GM12873 (cell line): ENCODE measurements around the gene NYNRIN.

Source experiments
- TF ChIP-seq, protein P1 (sequence below): IDR thresholded peaks from 2 replicates; pipeline ENCODE4 v1.5.1; 2012; ENCODE audit warnings: low read depth, mild to moderate bottlenecking, moderate library complexity, low read length, control low read depth; ENCODE audit not compliant: insufficient read depth; ENCODE audit errors: missing control alignments

NYNRIN gene

DNA sequence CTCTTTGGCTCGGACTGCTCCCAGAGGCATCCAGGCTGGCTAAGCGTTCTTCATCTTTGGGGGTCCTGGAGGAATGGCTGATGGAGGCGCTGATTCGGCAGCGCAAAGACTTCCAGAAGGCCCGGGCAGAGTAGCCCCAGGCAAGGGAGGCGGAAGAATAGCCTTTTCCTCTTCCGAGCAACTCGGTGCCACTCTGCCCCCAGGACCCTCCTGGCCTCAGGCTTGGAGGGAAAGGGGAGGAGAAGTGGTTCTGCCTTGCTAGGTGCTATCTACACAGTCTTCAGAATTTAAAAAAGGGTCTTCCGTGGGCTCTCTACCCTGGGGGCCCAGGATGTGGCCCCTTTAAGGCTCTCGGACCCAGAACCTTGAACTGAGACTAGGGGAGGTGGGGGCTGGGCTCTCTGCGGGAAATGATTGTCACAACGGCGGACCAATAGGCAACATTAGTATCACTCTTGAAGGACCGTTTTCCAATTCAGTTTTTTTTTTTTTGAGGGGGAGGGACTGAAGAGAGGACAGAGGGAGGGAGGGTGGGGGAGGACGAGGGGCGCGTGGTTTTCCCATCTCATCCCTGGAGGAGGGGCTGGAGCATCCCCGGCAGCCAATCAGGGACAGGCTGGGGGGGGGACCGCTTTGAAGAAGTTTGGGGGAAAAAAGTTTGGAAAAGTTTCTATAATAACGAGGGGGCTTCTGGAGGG is 31.1 kb upstream of the NYNRIN start, which contains the start of gene NFATC4:
Gene NFATC4 (plus strand): TSS at position 671 of the 698 bp plus-strand sequence. CDS start 157 bp downstream, outside the sequence.
- TF ChIP-seq, protein P1, sequence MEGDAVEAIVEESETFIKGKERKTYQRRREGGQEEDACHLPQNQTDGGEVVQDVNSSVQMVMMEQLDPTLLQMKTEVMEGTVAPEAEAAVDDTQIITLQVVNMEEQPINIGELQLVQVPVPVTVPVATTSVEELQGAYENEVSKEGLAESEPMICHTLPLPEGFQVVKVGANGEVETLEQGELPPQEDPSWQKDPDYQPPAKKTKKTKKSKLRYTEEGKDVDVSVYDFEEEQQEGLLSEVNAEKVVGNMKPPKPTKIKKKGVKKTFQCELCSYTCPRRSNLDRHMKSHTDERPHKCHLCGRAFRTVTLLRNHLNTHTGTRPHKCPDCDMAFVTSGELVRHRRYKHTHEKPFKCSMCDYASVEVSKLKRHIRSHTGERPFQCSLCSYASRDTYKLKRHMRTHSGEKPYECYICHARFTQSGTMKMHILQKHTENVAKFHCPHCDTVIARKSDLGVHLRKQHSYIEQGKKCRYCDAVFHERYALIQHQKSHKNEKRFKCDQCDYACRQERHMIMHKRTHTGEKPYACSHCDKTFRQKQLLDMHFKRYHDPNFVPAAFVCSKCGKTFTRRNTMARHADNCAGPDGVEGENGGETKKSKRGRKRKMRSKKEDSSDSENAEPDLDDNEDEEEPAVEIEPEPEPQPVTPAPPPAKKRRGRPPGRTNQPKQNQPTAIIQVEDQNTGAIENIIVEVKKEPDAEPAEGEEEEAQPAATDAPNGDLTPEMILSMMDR = no peak

- TF ChIP-seq, protein P1 = no peak
These were observed 30.6 kb upstream of the NYNRIN start for GRCh38 chr14:24368212-24368561.

DNA sequence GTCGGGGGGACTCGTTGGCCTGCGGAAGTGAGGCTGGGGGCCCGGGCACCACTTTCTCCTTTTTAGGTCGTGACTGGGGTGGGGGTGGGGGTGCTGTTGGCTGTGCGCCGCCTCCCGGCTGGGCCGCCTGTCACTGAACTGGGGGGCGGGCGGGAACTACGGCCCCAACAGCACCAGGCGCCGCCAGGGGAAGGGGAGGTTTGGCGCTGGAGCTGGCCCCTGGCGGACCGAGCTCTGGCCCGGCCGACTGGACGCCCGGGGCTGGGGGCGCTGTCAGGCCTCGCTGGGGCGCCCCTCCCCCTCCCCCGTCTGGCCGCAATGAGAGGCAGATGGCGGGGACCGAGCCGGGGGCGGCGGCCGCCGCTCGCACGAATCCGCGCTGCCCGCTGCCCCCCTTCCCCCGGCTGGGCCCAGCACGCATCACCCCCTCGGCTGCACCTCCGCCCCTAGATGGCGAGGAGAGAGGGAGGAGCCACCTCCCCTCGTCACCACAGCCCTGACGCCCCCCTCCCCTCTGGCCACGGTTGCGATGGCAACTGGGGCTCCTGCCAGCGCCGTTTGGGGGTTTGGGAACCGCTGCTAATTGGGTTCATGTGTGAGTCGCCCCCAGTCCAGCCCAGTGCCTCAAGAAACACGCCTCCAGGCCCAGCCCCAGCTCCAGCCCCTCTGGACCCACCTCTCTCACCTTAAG is 30.1 kb upstream of the NYNRIN start:
- TF ChIP-seq, protein P1 = no peak

DNA sequence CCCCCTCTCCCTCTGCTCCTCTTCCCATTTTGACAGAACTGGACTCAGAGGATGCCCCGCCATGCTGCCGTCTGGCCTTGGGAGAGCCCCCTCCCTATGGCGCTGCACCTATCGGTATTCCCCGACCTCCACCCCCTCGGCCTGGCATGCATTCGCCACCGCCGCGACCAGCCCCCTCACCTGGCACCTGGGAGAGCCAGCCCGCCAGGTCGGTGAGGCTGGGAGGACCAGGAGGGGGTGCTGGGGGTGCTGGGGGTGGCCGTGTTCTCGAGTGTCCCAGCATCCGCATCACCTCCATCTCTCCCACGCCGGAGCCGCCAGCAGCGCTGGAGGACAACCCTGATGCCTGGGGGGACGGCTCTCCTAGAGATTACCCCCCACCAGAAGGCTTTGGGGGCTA is 29.3 kb upstream of the NYNRIN start:
- TF ChIP-seq, protein P1 = no peak

DNA sequence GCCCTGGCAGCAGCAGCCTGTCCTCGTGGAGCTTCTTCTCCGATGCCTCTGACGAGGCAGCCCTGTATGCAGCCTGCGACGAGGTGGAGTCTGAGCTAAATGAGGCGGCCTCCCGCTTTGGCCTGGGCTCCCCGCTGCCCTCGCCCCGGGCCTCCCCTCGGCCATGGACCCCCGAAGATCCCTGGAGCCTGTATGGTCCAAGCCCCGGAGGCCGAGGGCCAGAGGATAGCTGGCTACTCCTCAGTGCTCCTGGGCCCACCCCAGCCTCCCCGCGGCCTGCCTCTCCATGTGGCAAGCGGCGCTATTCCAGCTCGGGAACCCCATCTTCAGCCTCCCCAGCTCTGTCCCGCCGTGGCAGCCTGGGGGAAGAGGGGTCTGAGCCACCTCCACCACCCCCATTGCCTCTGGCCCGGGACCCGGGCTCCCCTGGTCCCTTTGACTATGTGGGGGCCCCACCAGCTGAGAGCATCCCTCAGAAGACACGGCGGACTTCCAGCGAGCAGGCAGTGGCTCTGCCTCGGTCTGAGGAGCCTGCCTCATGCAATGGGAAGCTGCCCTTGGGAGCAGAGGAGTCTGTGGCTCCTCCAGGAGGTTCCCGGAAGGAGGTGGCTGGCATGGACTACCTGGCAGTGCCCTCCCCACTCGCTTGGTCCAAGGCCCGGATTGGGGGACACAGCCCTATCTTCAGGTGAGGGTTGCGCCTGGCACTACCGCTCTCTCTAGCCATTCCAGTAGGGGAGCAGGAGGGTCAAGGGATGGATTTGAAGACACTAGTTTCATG is 28.7 kb upstream of the NYNRIN start:
- TF ChIP-seq, protein P1 = no peak

GRCh38 chr14:24370748-24371147 is 28.1 kb upstream of the NYNRIN start:
- TF ChIP-seq, protein P1 = no peak
